ENCODE measurements around the gene LIN52. TPM values are rescaled to one million over a fixed set of nuclear protein-coding genes. Genes with fewer than 3 reads are reported as not detected.

LIN52 gene
- polyA plus RNA-seq, 1 donor from 2014 or later, result 57.9 TPM

- H3K9me3 ChIP-seq (ENCODE audit: low read length), result no peaks in the 10 kb centered on the region
- TF ChIP-seq EZH2 (IDR thresholded peaks at IDR 0.05; ENCODE audit: borderline replicate concordance, insufficient read depth, low read length, poor library complexity, severe bottlenecking) (no peak), SMC3 (conservative IDR thresholded peaks at IDR 0.05; ENCODE audit: poor library complexity) (no peak), TAF1 (IDR thresholded peaks at IDR 0.05; ENCODE audit: low read depth) (no peak), CTCF (IDR thresholded peaks at IDR 0.05; ENCODE audit: poor library complexity, severe bottlenecking) (no peak), REST (IDR thresholded peaks at IDR 0.05; ENCODE audit: borderline replicate concordance) (no peak), MXI1 (conservative IDR thresholded peaks at IDR 0.05; ENCODE audit: poor library complexity, severe bottlenecking) (no peak), RAD21 (conservative IDR thresholded peaks at IDR 0.05) (no peak), EP300 (conservative IDR thresholded peaks at IDR 0.05; ENCODE audit: poor library complexity, severe bottlenecking) (no peak), POLR2AphosphoS5 (IDR thresholded peaks at IDR 0.05) (no peak)
- H3K4me2 ChIP-seq (ENCODE audit: low read length), result no peak overlapping the region
- H3K9me2 ChIP-seq (ENCODE audit: insufficient read depth, low read length), result no peaks in the 10 kb centered on the region
- H3K4me3 ChIP-seq (ENCODE audit: low read length), result no peak overlapping the region
- no peak overlapping the region for H3K27ac ChIP-seq (ENCODE audit: low read length)
- no peak overlapping the region for H2AFZ ChIP-seq (ENCODE audit: low read depth, low read length)
- no peaks in the 10 kb centered on the region for H3K27me3 ChIP-seq (ENCODE audit: insufficient read depth, low read depth, low read length)
- H3K79me2 ChIP-seq (replicated peaks; ENCODE audit: insufficient read depth, low read length), result no peaks in the 10 kb centered on the region
- no peaks in the 10 kb centered on the region for H4K20me1 ChIP-seq (ENCODE audit: insufficient read depth)
- no peak overlapping the region for H3K9ac ChIP-seq (ENCODE audit: low read length)
- no peaks in the 10 kb centered on the region for H3K36me3 ChIP-seq (ENCODE audit: insufficient read depth, low read length)
- no peaks in the 10 kb centered on the region for H3F3A ChIP-seq (ENCODE audit: insufficient read depth, low read length, poor library complexity, severe bottlenecking)
Observed at GRCh38 chr14:74134484-74134883, 49.7 kb downstream of the LIN52 start.

- Histone ChIP-seq H3F3A (ENCODE audit: insufficient read depth, low read length, poor library complexity, severe bottlenecking) (no peaks in the 10 kb centered on the region), H3K9me3 (ENCODE audit: low read length) (no peaks in the 10 kb centered on the region), H2AFZ (ENCODE audit: low read depth, low read length) (no peak overlapping the region), H3K27me3 (ENCODE audit: insufficient read depth, low read depth, low read length) (no peaks in the 10 kb centered on the region), H3K36me3 (ENCODE audit: insufficient read depth, low read length) (no peaks in the 10 kb centered on the region), H3K79me2 (replicated peaks; ENCODE audit: insufficient read depth, low read length) (no peaks in the 10 kb centered on the region), H3K9ac (ENCODE audit: low read length) (no peak overlapping the region), H4K20me1 (ENCODE audit: insufficient read depth) (no peaks in the 10 kb centered on the region), H3K4me3 (ENCODE audit: low read length) (no peak overlapping the region), H3K27ac (ENCODE audit: low read length) (no peak overlapping the region), H3K4me2 (ENCODE audit: low read length) (no peak overlapping the region), H3K9me2 (ENCODE audit: insufficient read depth, low read length) (no peaks in the 10 kb centered on the region)
- TF ChIP-seq TAF1 (IDR thresholded peaks at IDR 0.05; ENCODE audit: low read depth), result no peak
- no peak for TF ChIP-seq EZH2 (IDR thresholded peaks at IDR 0.05; ENCODE audit: borderline replicate concordance, insufficient read depth, low read length, poor library complexity, severe bottlenecking)
- TF ChIP-seq REST (IDR thresholded peaks at IDR 0.05; ENCODE audit: borderline replicate concordance), result no peak
- no peak for TF ChIP-seq CTCF (IDR thresholded peaks at IDR 0.05; ENCODE audit: poor library complexity, severe bottlenecking)
- no peak for TF ChIP-seq SMC3 (conservative IDR thresholded peaks at IDR 0.05; ENCODE audit: poor library complexity)
- TF ChIP-seq MXI1 (conservative IDR thresholded peaks at IDR 0.05; ENCODE audit: poor library complexity, severe bottlenecking), result no peak
Observed at GRCh38 chr14:74135426-74135825, 50.7 kb downstream of the LIN52 start.
